HepG2 (cell line): ENCODE measurements around the gene ANKRD39. TPM values are rescaled to one million over a fixed set of nuclear protein-coding genes. Genes with fewer than 3 reads are reported as not detected.

Experiments
- LRRFIP1 ChIP-seq: sonication (generic); formaldehyde crosslinking; conservative IDR thresholded peaks from 2 replicates; pipeline ENCODE4 v1.4.0; 2020; ENCODE audit warnings: missing genetic modification reagents
- MXD1 ChIP-seq: sonication (generic); formaldehyde crosslinking; IDR thresholded peaks from 2 replicates; pipeline ENCODE4 v1.4.0; 2020; ENCODE audit warnings: mild to moderate bottlenecking, missing genetic modification reagents
- NFE2L2 ChIP-seq: fragments of 150-350 bp; IDR thresholded peaks from 2 replicates; pipeline ENCODE4 v1.6.1; 2014; ENCODE audit warnings: low read length
- PHF8 ChIP-seq: sonication (generic); formaldehyde crosslinking; IDR thresholded peaks from 2 replicates; pipeline ENCODE4 v1.5.0; 2020; ENCODE audit warnings: missing genetic modification reagents
- RARG ChIP-seq: sonication (generic); formaldehyde crosslinking; IDR thresholded peaks from 2 replicates; pipeline ENCODE4 v1.4.0; 2020; ENCODE audit warnings: low read depth, mild to moderate bottlenecking, missing genetic modification reagents
- SNRNP70 ChIP-seq: fragments of 200-400 bp; formaldehyde crosslinking; IDR thresholded peaks from 2 replicates; pipeline ENCODE4 v1.6.1; 2017; ENCODE audit warnings: mild to moderate bottlenecking, low read depth, low read length, moderate library complexity
- TARDBP ChIP-seq: sonication (generic); formaldehyde crosslinking; IDR thresholded peaks from 2 replicates; pipeline ENCODE4 v1.8.0; 2022; ENCODE audit warnings: mild to moderate bottlenecking, missing genetic modification reagents
- ZBTB20 ChIP-seq: sonication (generic); formaldehyde crosslinking; IDR thresholded peaks from 2 replicates; pipeline ENCODE4 v1.8.1; 2023; ENCODE audit warnings: missing genetic modification reagents, low read depth, mild to moderate bottlenecking, borderline replicate concordance
- ZNF253 ChIP-seq: sonication (generic); formaldehyde crosslinking; IDR thresholded peaks from 2 replicates; pipeline ENCODE4 v1.8.0; 2022; ENCODE audit warnings: mild to moderate bottlenecking, missing genetic modification reagents, borderline replicate concordance
- ZNF296 ChIP-seq: sonication (generic); formaldehyde crosslinking; conservative IDR thresholded peaks from 2 replicates; pipeline ENCODE4 v1.5.0; 2020; ENCODE audit warnings: mild to moderate bottlenecking, missing genetic modification reagents
- ZNF451 ChIP-seq: sonication (generic); formaldehyde crosslinking; IDR thresholded peaks from 2 replicates; pipeline ENCODE4 v1.5.0; 2020; ENCODE audit warnings: mild to moderate bottlenecking, missing genetic modification reagents
- ZNF576 ChIP-seq: sonication (generic); formaldehyde crosslinking; IDR thresholded peaks from 2 replicates; pipeline ENCODE4 v1.4.0; 2020; ENCODE audit warnings: mild to moderate bottlenecking, missing genetic modification reagents
- ZNF615 ChIP-seq: sonication (generic); formaldehyde crosslinking; IDR thresholded peaks from 2 replicates; pipeline ENCODE4 v1.5.0; 2020; ENCODE audit warnings: mild to moderate bottlenecking, missing genetic modification reagents, borderline replicate concordance
- polyA plus RNA-seq, 8 experiments: library from polyadenylated mRNA; depleted of rRNA in 3 of 8; stranded (reverse) in 7 of 8; unstranded in 1 of 8; fragments of >200 nt; fragmentation: Illumina TruSeq in 4 of 8; extraction: Trizol in 4 of 8; gene quantifications; 2 replicates each; pipeline versions ENCODE4 v1.2.1 to v1.2.3, GENCODE V29; 2011 to 2016; ENCODE audit warnings: low read depth in 4 of 8, missing spikeins in 1 of 8, mixed read lengths in 1 of 8; ENCODE audit not compliant: insufficient read depth in 1 of 8
- total RNA-seq, 5 experiments: library from RNA; depleted of rRNA; stranded (reverse); fragments of >200 nt; fragmentation: Illumina TruSeq; extraction: Trizol; gene quantifications; 2 replicates each; pipeline ENCODE4 v1.2.3, GENCODE V29; 2016; ENCODE audit warnings: low read depth in 1 of 5
- TF ChIP-seq, protein P1 (sequence below): sonication (generic); formaldehyde crosslinking; IDR thresholded peaks from 2 replicates; pipeline ENCODE4 v1.8.0; 2022; ENCODE audit warnings: mild to moderate bottlenecking, missing genetic modification reagents, moderate library complexity
- TF ChIP-seq, protein P2 (sequence below): sonication (generic); formaldehyde crosslinking; IDR thresholded peaks from 2 replicates; pipeline ENCODE4 v1.8.1; 2023; ENCODE audit warnings: mild to moderate bottlenecking, moderate library complexity, missing genetic modification reagents
- TF ChIP-seq, protein P3 (sequence below): sonication (generic); formaldehyde crosslinking; conservative IDR thresholded peaks from 2 replicates; pipeline ENCODE4 v1.8.1; 2023; ENCODE audit warnings: missing genetic modification reagents
- TF ChIP-seq, protein P4 (sequence below): sonication (generic); formaldehyde crosslinking; IDR thresholded peaks from 2 replicates; pipeline ENCODE4 v1.5.1; 2020; ENCODE audit warnings: mild to moderate bottlenecking, missing genetic modification reagents

ANKRD39 gene
- total and polyA plus RNA-seq, 2 of the 13 experiments (the other 11 are each of a cell fraction or from before 2014, with no cell fraction given), result 23.2 to 24.8 TPM

DNA sequence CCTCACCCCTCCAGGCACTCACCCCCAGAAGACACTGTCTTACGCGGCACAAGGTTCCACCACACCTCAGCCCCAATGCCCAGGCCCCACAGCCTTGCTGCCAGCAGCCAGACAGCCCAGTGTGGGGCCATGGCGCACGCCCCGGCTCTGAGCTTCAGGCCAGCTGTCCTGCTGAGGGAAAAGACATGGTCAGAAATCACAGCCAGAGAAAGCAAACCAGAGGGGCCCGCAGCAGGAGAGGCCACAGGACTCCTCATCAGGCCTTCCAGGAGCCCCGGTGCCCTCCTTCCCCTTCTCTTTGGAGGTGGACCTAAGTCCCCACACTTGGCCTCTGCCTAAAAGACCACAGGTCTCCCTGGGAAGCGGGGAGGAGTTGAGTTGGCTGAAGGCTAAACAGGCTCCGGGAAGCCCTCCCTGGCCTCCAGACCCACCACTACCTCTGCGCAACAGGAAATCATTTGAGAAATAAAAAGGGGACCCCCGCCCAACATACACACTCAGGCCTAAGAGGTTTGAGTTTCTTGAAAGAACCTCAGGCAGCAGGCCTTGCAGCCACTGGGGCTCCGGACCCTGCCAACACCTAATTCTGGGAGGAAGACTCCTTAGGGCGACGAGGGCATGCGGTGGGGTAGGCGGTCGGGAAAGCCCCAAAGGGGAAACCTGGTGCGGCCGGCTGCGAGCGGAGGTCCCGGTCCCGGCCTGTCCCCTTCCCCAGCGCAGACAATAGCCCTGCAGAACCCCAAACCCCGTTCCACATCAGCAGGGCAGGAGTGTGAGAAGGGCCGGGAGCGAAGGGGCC, 10.1 kb upstream of the ANKRD39 start (continued):
- TF ChIP-seq LRRFIP1 (CRISPR knock-in tag) (no peak), SNRNP70 (no peak), PHF8 (CRISPR knock-in tag) (peak; percentile 77; the same call in 1 of the 2 replicates), ZNF451 (CRISPR knock-in tag) (no peak), ZNF296 (CRISPR knock-in tag) (peak; percentile 92), ZNF615 (CRISPR knock-in tag) (peak; percentile 81; the same call in 1 of the 2 replicates), ZNF576 (CRISPR knock-in tag) (no peak), NFE2L2 (no peak), TARDBP (CRISPR knock-in tag) (no peak), ZBTB20 (0 out of 2 replicates have a peak, but pooled peaks have one; percentile 30), ZNF253 (CRISPR knock-in tag) (peak; percentile 51; the same call in 1 of the 2 replicates), MXD1 (CRISPR knock-in tag) (peak; percentile 82; the same call in 1 of the 2 replicates), RARG (CRISPR knock-in tag) (0 out of 2 replicates have a peak, but pooled peaks have one; percentile 26)
- TF ChIP-seq, protein P1, sequence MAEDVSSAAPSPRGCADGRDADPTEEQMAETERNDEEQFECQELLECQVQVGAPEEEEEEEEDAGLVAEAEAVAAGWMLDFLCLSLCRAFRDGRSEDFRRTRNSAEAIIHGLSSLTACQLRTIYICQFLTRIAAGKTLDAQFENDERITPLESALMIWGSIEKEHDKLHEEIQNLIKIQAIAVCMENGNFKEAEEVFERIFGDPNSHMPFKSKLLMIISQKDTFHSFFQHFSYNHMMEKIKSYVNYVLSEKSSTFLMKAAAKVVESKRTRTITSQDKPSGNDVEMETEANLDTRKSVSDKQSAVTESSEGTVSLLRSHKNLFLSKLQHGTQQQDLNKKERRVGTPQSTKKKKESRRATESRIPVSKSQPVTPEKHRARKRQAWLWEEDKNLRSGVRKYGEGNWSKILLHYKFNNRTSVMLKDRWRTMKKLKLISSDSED, result no peak
- TF ChIP-seq, protein P2, sequence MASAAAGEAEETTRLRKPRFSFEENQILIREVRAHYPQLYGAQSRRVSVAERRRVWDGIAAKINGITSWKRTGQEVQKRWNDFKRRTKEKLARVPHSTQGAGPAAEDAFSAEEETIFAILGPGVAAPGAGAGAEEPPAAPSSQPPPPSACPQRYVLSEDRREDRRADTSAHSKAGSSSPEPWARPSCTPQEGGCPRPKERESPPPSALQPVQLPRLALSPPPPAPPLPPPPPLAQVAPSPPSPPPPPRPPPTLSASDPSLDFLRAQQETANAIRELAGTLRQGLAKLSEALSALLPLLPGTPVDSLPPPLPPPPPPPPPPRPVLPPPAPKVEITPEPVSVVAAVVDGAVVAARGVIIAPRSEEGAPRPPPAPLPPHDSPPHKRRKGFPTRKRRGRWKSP, result no peak
- TF ChIP-seq, protein P3, sequence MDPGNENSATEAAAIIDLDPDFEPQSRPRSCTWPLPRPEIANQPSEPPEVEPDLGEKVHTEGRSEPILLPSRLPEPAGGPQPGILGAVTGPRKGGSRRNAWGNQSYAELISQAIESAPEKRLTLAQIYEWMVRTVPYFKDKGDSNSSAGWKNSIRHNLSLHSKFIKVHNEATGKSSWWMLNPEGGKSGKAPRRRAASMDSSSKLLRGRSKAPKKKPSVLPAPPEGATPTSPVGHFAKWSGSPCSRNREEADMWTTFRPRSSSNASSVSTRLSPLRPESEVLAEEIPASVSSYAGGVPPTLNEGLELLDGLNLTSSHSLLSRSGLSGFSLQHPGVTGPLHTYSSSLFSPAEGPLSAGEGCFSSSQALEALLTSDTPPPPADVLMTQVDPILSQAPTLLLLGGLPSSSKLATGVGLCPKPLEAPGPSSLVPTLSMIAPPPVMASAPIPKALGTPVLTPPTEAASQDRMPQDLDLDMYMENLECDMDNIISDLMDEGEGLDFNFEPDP, result no peak
- TF ChIP-seq, protein P4, sequence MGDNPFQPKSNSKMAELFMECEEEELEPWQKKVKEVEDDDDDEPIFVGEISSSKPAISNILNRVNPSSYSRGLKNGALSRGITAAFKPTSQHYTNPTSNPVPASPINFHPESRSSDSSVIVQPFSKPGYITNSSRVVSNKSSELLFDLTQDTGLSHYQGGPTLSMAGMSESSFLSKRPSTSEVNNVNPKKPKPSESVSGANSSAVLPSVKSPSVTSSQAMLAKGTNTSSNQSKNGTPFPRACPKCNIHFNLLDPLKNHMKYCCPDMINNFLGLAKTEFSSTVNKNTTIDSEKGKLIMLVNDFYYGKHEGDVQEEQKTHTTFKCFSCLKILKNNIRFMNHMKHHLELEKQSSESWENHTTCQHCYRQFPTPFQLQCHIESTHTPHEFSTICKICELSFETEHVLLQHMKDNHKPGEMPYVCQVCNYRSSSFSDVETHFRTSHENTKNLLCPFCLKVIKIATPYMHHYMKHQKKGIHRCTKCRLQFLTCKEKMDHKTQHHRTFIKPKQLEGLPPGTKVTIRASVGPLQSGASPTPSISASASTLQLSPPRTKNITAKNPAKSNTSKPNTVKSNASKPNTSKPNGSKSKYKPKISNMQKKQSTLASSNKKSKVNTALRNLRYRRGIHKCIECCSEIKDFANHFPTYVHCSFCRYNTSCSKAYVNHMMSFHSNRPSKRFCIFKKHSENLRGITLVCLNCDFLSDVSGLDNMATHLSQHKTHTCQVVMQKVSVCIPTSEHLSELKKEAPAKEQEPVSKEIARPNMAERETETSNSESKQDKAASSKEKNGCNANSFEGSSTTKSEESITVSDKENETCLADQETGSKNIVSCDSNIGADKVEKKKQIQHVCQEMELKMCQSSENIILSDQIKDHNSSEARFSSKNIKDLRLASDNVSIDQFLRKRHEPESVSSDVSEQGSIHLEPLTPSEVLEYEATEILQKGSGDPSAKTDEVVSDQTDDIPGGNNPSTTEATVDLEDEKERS (CRISPR knock-in tag), result no peak
